ENCODE data around the gene ATIC.

DNA sequence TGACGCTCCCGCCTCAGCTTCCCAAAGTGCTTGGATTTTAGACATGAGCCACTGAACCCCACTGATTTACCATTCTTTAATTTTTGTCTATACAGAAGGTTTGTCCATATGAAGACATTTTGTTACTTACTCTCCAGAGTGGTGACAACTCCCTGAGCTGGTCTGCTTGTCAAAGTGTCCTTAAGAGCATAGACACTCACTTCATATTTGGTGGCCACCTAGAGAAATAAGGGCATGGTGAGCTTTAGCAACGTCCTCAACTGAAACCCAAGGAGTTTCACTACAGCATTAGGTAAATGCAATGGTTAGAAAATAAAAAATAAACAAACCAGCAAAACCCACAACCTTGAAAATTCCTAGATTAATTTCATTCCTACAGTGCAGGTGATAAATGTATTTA is 66.2 kb downstream of the ATIC start:
- TF ChIP-seq, protein P1, sequence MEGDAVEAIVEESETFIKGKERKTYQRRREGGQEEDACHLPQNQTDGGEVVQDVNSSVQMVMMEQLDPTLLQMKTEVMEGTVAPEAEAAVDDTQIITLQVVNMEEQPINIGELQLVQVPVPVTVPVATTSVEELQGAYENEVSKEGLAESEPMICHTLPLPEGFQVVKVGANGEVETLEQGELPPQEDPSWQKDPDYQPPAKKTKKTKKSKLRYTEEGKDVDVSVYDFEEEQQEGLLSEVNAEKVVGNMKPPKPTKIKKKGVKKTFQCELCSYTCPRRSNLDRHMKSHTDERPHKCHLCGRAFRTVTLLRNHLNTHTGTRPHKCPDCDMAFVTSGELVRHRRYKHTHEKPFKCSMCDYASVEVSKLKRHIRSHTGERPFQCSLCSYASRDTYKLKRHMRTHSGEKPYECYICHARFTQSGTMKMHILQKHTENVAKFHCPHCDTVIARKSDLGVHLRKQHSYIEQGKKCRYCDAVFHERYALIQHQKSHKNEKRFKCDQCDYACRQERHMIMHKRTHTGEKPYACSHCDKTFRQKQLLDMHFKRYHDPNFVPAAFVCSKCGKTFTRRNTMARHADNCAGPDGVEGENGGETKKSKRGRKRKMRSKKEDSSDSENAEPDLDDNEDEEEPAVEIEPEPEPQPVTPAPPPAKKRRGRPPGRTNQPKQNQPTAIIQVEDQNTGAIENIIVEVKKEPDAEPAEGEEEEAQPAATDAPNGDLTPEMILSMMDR (IDR thresholded peaks at IDR 0.05) = no peak
- TF ChIP-seq POLR2AphosphoS5 (IDR thresholded peaks at IDR 0.05) (no peak), POLR2A (IDR thresholded peaks at IDR 0.05) (no peak)
